GM18520 (cell line): ENCODE measurements around the gene PTPN1.
"Not testable (repeated sequence)": the region's sequence is repeated elsewhere in the genome, so short reads cannot be mapped to it uniquely, and the experiment has no call there.

Experiments used
- ATAC-seq: cut with Tn5 transposase; IDR thresholded peaks from one replicate; pipeline ENCODE4 v1.9.1; 2021; ENCODE audit not compliant: unreplicated experiment

The PTPN1 gene

GRCh38 chr20:50587291-50587961 is 77.2 kb downstream of the PTPN1 start:
- no peak for ATAC-seq

- no peak for ATAC-seq
These were observed 78.0 kb downstream of the PTPN1 start for GRCh38 chr20:50588034-50588736.

- ATAC-seq = no peak
These were observed 79.6 kb downstream of the PTPN1 start for GRCh38 chr20:50589548-50590347.

DNA sequence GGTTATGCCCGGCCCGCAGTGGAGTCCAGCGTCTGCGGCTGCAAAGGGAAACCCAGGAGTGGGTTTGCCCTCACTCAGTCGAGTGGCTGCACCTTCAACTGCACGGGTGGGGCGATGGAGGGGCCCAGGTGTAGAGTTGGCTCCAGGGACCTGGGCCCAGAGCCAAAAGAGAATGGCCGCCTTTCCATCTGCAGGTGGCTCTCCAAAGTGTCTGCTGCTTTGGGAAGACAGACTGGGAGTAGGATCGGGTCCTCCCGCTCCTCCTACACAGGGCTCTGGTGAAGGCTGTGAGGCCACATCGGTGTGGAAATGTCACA is 80.1 kb downstream of the PTPN1 start:
- no peak for ATAC-seq

GRCh38 chr20:50591233-50591852 is 81.2 kb downstream of the PTPN1 start:
- ATAC-seq = no peak

DNA sequence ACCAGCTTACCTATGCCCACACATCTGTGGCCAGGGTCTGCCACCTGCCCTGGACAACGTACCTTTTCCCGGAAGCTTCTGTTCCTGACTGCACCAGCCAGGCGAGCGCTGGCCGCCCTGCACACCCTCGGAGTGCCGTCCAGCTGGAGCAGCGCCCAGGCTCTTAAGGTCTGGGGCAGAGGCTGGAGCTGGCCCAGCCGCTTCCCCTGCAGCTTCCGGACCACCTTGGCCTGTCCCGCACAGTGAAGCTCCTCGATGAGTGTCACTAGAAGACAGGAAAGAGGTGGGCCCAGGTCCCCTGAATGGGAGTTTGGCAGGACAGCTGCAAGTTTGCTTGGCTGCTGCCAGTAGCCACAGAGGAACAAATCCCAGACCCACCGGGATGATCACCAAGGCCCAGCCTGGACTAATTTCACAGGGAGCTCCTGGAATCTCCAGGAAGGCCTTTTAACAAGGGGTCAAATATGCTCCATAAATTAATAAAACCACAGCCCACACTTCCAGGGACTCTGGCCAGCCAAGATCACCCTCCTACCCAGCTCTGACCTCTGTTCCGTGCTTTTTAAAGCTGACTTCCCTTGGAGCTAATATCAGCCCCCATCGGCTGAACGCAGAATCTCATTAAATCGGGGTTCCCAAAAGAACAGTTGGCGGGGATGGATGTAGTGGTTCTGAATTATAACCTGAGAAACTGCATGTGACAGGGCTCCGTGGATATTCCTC is 82.3 kb downstream of the PTPN1 start:
- ATAC-seq = no peak

GRCh38 chr20:50593005-50593335 is 82.8 kb downstream of the PTPN1 start:
- ATAC-seq = no peak

DNA sequence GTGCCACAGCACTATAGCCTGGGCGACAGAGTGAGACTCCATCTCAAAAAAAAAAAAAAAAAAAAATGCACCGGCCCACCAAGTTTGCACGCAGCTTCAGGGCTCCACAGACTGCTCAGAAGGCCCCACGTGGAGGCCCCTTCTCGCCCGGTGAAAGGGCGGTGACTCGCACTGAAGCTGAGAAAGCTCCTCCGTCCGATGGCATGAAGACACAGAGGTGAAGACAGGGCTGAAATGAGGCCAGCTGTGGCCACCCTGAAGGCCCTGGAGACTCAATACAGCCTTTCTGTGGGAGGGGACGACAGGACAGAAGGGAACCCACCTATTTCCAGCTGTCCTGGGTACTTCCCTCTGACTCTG is 84.0 kb downstream of the PTPN1 start:
- no peak for ATAC-seq

DNA sequence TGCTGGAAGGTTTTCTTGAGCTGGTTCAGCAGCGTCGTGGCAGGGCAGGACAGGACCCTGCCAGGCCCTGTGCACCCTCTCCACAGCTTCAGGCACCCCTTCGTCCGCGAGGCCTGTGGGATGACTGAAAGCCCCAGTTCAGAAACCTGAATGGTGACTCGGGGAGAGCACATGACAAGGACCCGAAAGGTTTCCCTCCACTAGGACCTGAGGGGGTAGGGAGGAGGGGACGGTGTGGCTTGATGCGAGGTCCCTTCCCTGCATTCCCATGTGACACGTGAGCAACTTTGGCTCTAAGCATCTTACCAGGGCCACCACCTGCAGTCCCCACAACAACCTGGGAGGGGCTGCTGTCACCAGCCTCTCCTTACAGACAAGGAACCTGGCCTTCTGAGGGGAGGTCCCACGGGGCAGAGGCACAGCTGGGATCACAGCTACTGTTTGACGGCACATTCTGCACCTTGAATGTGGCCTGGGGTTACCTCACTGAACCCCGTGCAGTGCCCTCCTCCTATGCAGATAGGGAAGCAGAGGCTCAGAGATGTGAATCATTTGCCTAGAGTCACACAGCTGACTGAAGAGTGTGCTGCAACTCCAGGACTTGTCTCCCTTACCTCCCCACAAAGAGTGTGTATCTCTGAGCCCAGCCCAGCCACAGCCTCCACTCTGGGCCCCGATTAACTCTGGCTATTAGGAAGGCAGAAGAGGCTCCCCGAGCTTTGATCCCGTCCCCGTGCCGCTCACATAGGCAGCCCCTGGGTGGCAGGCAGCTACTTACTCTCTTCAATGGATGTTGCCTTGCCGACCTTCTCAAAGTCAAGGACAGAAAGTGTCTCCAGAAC is 84.6 kb downstream of the PTPN1 start:
- ATAC-seq = no peak

GRCh38 chr20:50595433-50595895 is 85.3 kb downstream of the PTPN1 start:
- ATAC-seq = no peak

- no peak for ATAC-seq
These were observed 86.0 kb downstream of the PTPN1 start for GRCh38 chr20:50595988-50596693.

DNA sequence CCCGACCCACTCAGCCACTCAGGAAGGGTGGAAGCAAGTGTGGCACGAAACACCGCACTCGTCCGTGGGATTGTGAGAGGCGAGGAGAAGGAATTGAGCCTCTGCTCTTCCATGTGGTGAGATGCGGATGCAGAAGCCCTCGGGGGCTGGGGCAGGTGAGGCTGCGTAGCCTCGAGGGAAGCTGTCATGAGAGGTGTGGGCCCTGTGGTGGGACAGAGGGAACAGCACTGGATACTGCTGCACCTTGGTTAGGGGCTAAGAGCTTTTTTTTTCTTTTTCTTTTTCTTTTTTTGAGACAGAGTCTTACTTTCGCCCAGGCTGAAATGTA is 86.5 kb downstream of the PTPN1 start:
- ATAC-seq = no peak

GRCh38 chr20:50597406-50597969 is 87.3 kb downstream of the PTPN1 start:
- ATAC-seq = no peak

DNA sequence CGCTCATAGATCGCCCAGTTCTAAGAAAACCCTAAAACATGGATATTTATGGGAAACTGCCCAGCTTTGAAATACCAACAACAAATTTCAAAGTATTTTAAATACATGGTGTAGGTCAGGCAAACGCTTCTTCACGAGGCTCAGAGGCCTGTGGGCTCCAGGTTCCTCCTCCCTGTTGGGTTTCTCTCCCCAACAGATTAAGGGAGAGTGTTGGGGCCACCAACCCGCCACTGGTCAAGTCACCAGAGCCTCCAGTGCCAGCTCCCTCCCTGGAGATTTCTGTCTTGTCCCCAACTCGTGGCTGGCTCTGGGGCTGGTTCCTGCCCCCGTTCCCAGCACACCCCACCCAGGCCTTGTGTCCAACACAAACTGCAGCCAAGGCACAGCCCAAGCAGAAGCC is 87.9 kb downstream of the PTPN1 start:
- no peak for ATAC-seq

GRCh38 chr20:50598768-50599167 is 88.6 kb downstream of the PTPN1 start:
- not testable (repeated sequence) for ATAC-seq

- no peak for ATAC-seq
These were observed 90.2 kb downstream of the PTPN1 start for GRCh38 chr20:50600281-50600895.

- no peak for ATAC-seq
These were observed 91.6 kb downstream of the PTPN1 start for GRCh38 chr20:50601511-50602431.
